DMS 273 (cell line): ENCODE data around the gene TAF7L.

Experiments
- DNase-seq: peaks from one replicate; lab custom pipeline; 2025; ENCODE audit not compliant: unreplicated experiment; lab: John Stamatoyannopoulos, UW

Gene TAF7L

GRCh38 chrX:101223226-101223625, 67.9 kb downstream of the TAF7L start:
- DNase-seq: no peak

- DNase-seq: no peak
These were observed 70.4 kb downstream of the TAF7L start for GRCh38 chrX:101220662-101221260.

GRCh38 chrX:101219864-101220346, 71.2 kb downstream of the TAF7L start:
- no peak for DNase-seq

GRCh38 chrX:101219116-101219863, 71.8 kb downstream of the TAF7L start, which contains the start of gene DRP2:
DRP2 (plus strand) TSS chrX:101219786; CDS start chrX:101231648, 11,862 bp downstream.
- no peak for DNase-seq
